SU-DHL-6 (cell line): ENCODE measurements around the gene LRP1-AS.

Experiments
- H2AFZ ChIP-seq: fragments of 200-600 bp; sonication (generic); 2 replicates; pipeline ENCODE4 v1.6.1; 2014; ENCODE audit warnings: low read depth, mild to moderate bottlenecking, moderate library complexity, mixed read lengths, antibody characterized with exemption, low read length; ENCODE audit not compliant: severe bottlenecking
- H3F3A ChIP-seq: fragments of 200-600 bp; shearing (Covaris generic); 2 replicates; pipeline ENCODE4 v1.6.0; 2016; ENCODE audit warnings: antibody characterized with exemption, mild to moderate bottlenecking; ENCODE audit not compliant: insufficient read depth
- H3K27ac ChIP-seq: fragments of 200-600 bp; sonication (generic); 2 replicates; pipeline ENCODE4 v1.5.1; 2016; ENCODE audit warnings: low read depth, mild to moderate bottlenecking, low read length, moderate library complexity, mixed read lengths
- H3K27me3 ChIP-seq: fragments of 200-600 bp; sonication (generic), shearing (Covaris generic); 2 replicates; pipeline ENCODE4 v1.6.0; 2014; ENCODE audit warnings: mild to moderate bottlenecking, low read length
- H3K36me3 ChIP-seq: fragments of 200-600 bp; sonication (generic); 2 replicates; pipeline ENCODE4 v1.6.1; 2014; ENCODE audit warnings: mild to moderate bottlenecking, low read length, mixed read lengths
- H3K4me2 ChIP-seq: fragments of 300-600, 200-600 bp; shearing (Covaris generic), sonication (generic); 2 replicates; pipeline ENCODE4 v1.6.0; 2014; ENCODE audit warnings: low read length, low read depth, mild to moderate bottlenecking; ENCODE audit not compliant: poor library complexity, severe bottlenecking
- H3K4me3 ChIP-seq: fragments of 200-600 bp; sonication (generic); 2 replicates; pipeline ENCODE4 v1.5.1; 2014; ENCODE audit warnings: antibody characterized with exemption, low read length, mild to moderate bottlenecking, mixed read lengths; ENCODE audit not compliant: insufficient read depth, poor library complexity, severe bottlenecking
- H3K79me2 ChIP-seq: fragments of 200-600 bp; sonication (generic); 2 replicates; pipeline ENCODE4 v1.6.1; 2014; ENCODE audit warnings: mild to moderate bottlenecking, low read length, moderate library complexity; ENCODE audit not compliant: insufficient read depth
- H3K9ac ChIP-seq: fragments of 200-600 bp; sonication (generic); 2 replicates; pipeline ENCODE4 v1.7.0; 2014; ENCODE audit warnings: mild to moderate bottlenecking, low read length
- H3K9me2 ChIP-seq: fragments of 200-600 bp; sonication (generic); replicated peaks from 2 replicates; pipeline ENCODE4 v1.6.1; 2014; ENCODE audit warnings: low read length; ENCODE audit not compliant: insufficient read depth
- H3K9me3 ChIP-seq: fragments of 200-600 bp; sonication (generic); 2 replicates; pipeline ENCODE4 v1.6.1; 2014; ENCODE audit warnings: low read length, mixed read lengths; ENCODE audit not compliant: insufficient read depth
- H4K20me1 ChIP-seq: fragments of 200-600 bp; sonication (generic); 2 replicates; pipeline ENCODE4 v1.6.1; 2014; ENCODE audit warnings: low read depth, mild to moderate bottlenecking, antibody characterized with exemption, low read length, moderate library complexity, mixed read lengths
- EZH2phosphoT487 ChIP-seq: fragments of 200-600 bp; sonication (generic), shearing (Covaris generic); conservative IDR thresholded peaks from 2 replicates; pipeline ENCODE4 v1.6.1; 2018; ENCODE audit warnings: mild to moderate bottlenecking, antibody characterized with exemption, low read length, moderate library complexity, mixed read lengths
- TF ChIP-seq, protein P1 (sequence below): fragments of 200-600 bp; sonication (generic); IDR thresholded peaks from one replicate; pipeline ENCODE4 v1.5.1; 2017; ENCODE audit warnings: antibody characterized with exemption, mild to moderate bottlenecking, low read length, moderate library complexity; ENCODE audit not compliant: insufficient read depth, poor library complexity, severe bottlenecking

Gene LRP1-AS

DNA sequence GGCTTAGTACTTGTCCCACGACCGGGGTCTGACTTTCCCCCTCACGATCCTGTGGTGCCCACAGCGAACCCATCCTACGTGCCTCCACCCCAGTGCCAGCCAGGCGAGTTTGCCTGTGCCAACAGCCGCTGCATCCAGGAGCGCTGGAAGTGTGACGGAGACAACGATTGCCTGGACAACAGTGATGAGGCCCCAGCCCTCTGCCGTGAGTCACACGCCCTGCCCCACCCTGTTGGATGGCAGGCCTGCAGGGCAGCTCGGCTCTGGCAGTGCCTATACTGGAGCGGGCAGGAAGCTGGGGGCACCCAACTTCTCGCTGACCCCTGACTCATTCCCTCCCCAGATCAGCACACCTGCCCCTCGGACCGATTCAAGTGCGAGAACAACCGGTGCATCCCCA, 18.3 kb upstream of the LRP1-AS start:
- Histone ChIP-seq H3F3A (no peaks in the 10 kb centered on the region), H3K9ac (no peak overlapping the region), H2AFZ (no peak overlapping the region), H3K9me2 (no peaks in the 10 kb centered on the region), H3K4me2 (no peak overlapping the region), H3K9me3 (no peaks in the 10 kb centered on the region), H3K36me3 (no peaks in the 10 kb centered on the region), H3K27me3 (no peaks in the 10 kb centered on the region), H3K4me3 (no peak overlapping the region), H4K20me1 (no peaks in the 10 kb centered on the region), H3K27ac (no peak overlapping the region), H3K79me2 (no peaks in the 10 kb centered on the region)
- TF ChIP-seq, protein P1, sequence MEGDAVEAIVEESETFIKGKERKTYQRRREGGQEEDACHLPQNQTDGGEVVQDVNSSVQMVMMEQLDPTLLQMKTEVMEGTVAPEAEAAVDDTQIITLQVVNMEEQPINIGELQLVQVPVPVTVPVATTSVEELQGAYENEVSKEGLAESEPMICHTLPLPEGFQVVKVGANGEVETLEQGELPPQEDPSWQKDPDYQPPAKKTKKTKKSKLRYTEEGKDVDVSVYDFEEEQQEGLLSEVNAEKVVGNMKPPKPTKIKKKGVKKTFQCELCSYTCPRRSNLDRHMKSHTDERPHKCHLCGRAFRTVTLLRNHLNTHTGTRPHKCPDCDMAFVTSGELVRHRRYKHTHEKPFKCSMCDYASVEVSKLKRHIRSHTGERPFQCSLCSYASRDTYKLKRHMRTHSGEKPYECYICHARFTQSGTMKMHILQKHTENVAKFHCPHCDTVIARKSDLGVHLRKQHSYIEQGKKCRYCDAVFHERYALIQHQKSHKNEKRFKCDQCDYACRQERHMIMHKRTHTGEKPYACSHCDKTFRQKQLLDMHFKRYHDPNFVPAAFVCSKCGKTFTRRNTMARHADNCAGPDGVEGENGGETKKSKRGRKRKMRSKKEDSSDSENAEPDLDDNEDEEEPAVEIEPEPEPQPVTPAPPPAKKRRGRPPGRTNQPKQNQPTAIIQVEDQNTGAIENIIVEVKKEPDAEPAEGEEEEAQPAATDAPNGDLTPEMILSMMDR: no peak
- TF ChIP-seq EZH2phosphoT487: no peak

- H2AFZ ChIP-seq: no peak overlapping the region
- H3K4me3 ChIP-seq: no peak overlapping the region
- H3K9me2 ChIP-seq: no peaks in the 10 kb centered on the region
- no peaks in the 10 kb centered on the region for H3K9me3 ChIP-seq
- no peak for TF ChIP-seq EZH2phosphoT487
- TF ChIP-seq, protein P1: no peak
- H3F3A ChIP-seq: no peaks in the 10 kb centered on the region
- H4K20me1 ChIP-seq: no peaks in the 10 kb centered on the region
- H3K27ac ChIP-seq: no peak overlapping the region
- H3K79me2 ChIP-seq: no peaks in the 10 kb centered on the region
- H3K4me2 ChIP-seq: no peak overlapping the region
- no peaks in the 10 kb centered on the region for H3K36me3 ChIP-seq
- H3K27me3 ChIP-seq: no peaks in the 10 kb centered on the region
- no peak overlapping the region for H3K9ac ChIP-seq
Measured at GRCh38 chr12:57164966-57165625, 17.7 kb upstream of the LRP1-AS start.

GRCh38 chr12:57164454-57164853, 17.0 kb upstream of the LRP1-AS start:
- no peak for TF ChIP-seq EZH2phosphoT487
- TF ChIP-seq, protein P1: no peak

More at GRCh38 chr12:57164454-57164853, 17.0 kb upstream of the LRP1-AS start:
- no peak overlapping the region for H3K4me3 ChIP-seq
- no peaks in the 10 kb centered on the region for H4K20me1 ChIP-seq
- H3K36me3 ChIP-seq: no peaks in the 10 kb centered on the region
- no peaks in the 10 kb centered on the region for H3K79me2 ChIP-seq
- no peaks in the 10 kb centered on the region for H3K9me2 ChIP-seq
- no peak overlapping the region for H3K27ac ChIP-seq
- H3K9ac ChIP-seq: no peak overlapping the region
- H3K4me2 ChIP-seq: no peak overlapping the region
- no peaks in the 10 kb centered on the region for H3K9me3 ChIP-seq
- no peaks in the 10 kb centered on the region for H3K27me3 ChIP-seq
- no peak overlapping the region for H2AFZ ChIP-seq
- no peaks in the 10 kb centered on the region for H3F3A ChIP-seq
